SK-N-SH (cell line): ENCODE measurements around the gene RRP7A. TPM values are rescaled to one million over a fixed set of nuclear protein-coding genes. Genes with fewer than 3 reads are reported as not detected.

Source experiments
- CTCF ChIA-PET: fragments of 300-600, 350-600 bp; formaldehyde crosslinking; extraction: SDS; loops from one replicate; lab custom pipeline; 2021; lab: Yijun Ruan, JAX
- POLR2A ChIA-PET: fragments of 350-600 bp; sonication (Branson Sonifier 250); formaldehyde crosslinking; extraction: SDS; loops from one replicate; lab custom pipeline; 2020; ENCODE audit warnings: antibody characterized with exemption, inconsistent platforms; lab: Yijun Ruan, JAX
- DNase-seq: peaks from one replicate; pipeline ENCODE4 v3.0.0; 2012
- H2AFZ ChIP-seq: fragments of 200-600 bp; sonication (generic); 2 replicates; pipeline ENCODE4 v1.8.1; 2016; ENCODE audit warnings: antibody characterized with exemption, mild to moderate bottlenecking, low read depth
- H3F3A ChIP-seq: fragments of 200-600 bp; sonication (generic); replicated peaks from 2 replicates; pipeline ENCODE3; 2016; ENCODE audit warnings: antibody characterized with exemption, mild to moderate bottlenecking; ENCODE audit not compliant: insufficient read depth
- H3K27ac ChIP-seq, 2 experiments: fragments of 200-500 bp in 1 of 2; fragments of 200-600 bp in 1 of 2; sonication (Bioruptor generic) in 1 of 2; sonication (generic), shearing (Covaris generic) in 1 of 2; 2 replicates each; pipeline versions ENCODE4 v1.5.1 to v1.6.1; 2014 to 2016; ENCODE audit warnings: low read depth in 2 of 2, inconsistent platforms in 1 of 2, low read length in 1 of 2, mild to moderate bottlenecking in 1 of 2, mixed read lengths in 1 of 2
- H3K27me3 ChIP-seq: fragments of 200-600 bp; sonication (generic), shearing (Covaris generic); 2 replicates; pipeline ENCODE4 v1.6.1; 2016; ENCODE audit warnings: mixed run types; ENCODE audit not compliant: insufficient read depth
- H3K36me3 ChIP-seq, 2 experiments: fragments of 200-500 bp in 1 of 2; fragments of 200-600 bp in 1 of 2; sonication (Bioruptor generic) in 1 of 2; sonication (generic) in 1 of 2; replicated peaks in 1 of 2; 2 replicates each; pipeline versions ENCODE3 to v1.5.1; 2014 to 2016; ENCODE audit warnings: low read length in 1 of 2, mild to moderate bottlenecking in 1 of 2; ENCODE audit not compliant: insufficient read depth in 2 of 2, control insufficient read depth in 1 of 2
- H3K4me1 ChIP-seq, 2 experiments: fragments of 200-500 bp in 1 of 2; fragments of 200-600 bp in 1 of 2; sonication (Bioruptor generic) in 1 of 2; sonication (generic), shearing (Covaris generic) in 1 of 2; 2 replicates each; pipeline versions ENCODE4 v1.5.1 to v1.6.1; 2014 to 2016; ENCODE audit warnings: low read depth in 1 of 2, low read length in 1 of 2, mixed run types in 1 of 2; ENCODE audit not compliant: insufficient read depth in 2 of 2, control insufficient read depth in 1 of 2
- H3K4me2 ChIP-seq: fragments of 200-600 bp; sonication (generic), shearing (Covaris generic); 2 replicates; pipeline ENCODE4 v1.6.1; 2017; ENCODE audit warnings: mixed run types
- H3K4me3 ChIP-seq, 2 experiments: fragments of 200-500 bp in 1 of 2; fragments of 200-600 bp in 1 of 2; sonication (Bioruptor generic) in 1 of 2; sonication (generic), shearing (Covaris generic) in 1 of 2; 2 replicates each; pipeline versions ENCODE4 v1.5.1 to v1.8.1; 2014 to 2016; ENCODE audit warnings: low read depth in 2 of 2, inconsistent platforms in 1 of 2, low read length in 1 of 2, mild to moderate bottlenecking in 1 of 2, mixed read lengths in 1 of 2, moderate library complexity in 1 of 2
- H3K79me2 ChIP-seq: fragments of 200-600 bp; sonication (generic); 2 replicates; pipeline ENCODE4 v1.8.1; 2017; ENCODE audit warnings: mild to moderate bottlenecking; ENCODE audit not compliant: insufficient read depth
- H3K9ac ChIP-seq: fragments of 200-600 bp; sonication (generic); 2 replicates; pipeline ENCODE4 v1.6.1; 2017; ENCODE audit warnings: mixed run types
- H3K9me2 ChIP-seq: fragments of 200-600 bp; sonication (generic); 2 replicates; pipeline ENCODE4 v1.6.1; 2017; ENCODE audit warnings: mixed run types
- H3K9me3 ChIP-seq: fragments of 200-600 bp; sonication (generic); 2 replicates; pipeline ENCODE4 v1.6.1; 2017; ENCODE audit warnings: mixed run types, mild to moderate bottlenecking, moderate library complexity
- H4K20me1 ChIP-seq: fragments of 200-600 bp; sonication (generic); 2 replicates; pipeline ENCODE4 v1.6.1; 2017; ENCODE audit warnings: mild to moderate bottlenecking, mixed run types; ENCODE audit not compliant: insufficient read depth
- CHD2 ChIP-seq: fragments of 150-350 bp; IDR thresholded peaks from 2 replicates; pipeline ENCODE4 v1.6.1; 2018; ENCODE audit warnings: low read length; ENCODE audit not compliant: partially characterized antibody
- ELF1 ChIP-seq: IDR thresholded peaks from 2 replicates; pipeline ENCODE4 v1.4.0; 2012
- EP300 ChIP-seq, 2 experiments: IDR thresholded peaks; 2 replicates each; pipeline versions ENCODE4 v1.4.0 to v1.6.1; 2012; ENCODE audit warnings: borderline replicate concordance in 1 of 2, low read depth in 1 of 2, low read length in 1 of 2
- FOSL2 ChIP-seq: IDR thresholded peaks from 2 replicates; pipeline ENCODE4 v1.4.0; 2012; ENCODE audit warnings: low read depth, mild to moderate bottlenecking, moderate library complexity, borderline replicate concordance
- FOXJ3 ChIP-seq: sonication (generic); formaldehyde crosslinking; IDR thresholded peaks from 2 replicates; pipeline ENCODE4 v1.5.1; 2020; ENCODE audit warnings: mild to moderate bottlenecking, missing genetic modification reagents
- FOXM1 ChIP-seq: IDR thresholded peaks from 2 replicates; pipeline ENCODE4 v1.4.0; 2012; ENCODE audit warnings: low read depth, mild to moderate bottlenecking
- GABPA ChIP-seq: IDR thresholded peaks from 2 replicates; pipeline ENCODE4 v1.4.0; 2012; ENCODE audit warnings: low read depth, mild to moderate bottlenecking
- GATA2 ChIP-seq: sonication (generic); formaldehyde crosslinking; IDR thresholded peaks from 2 replicates; pipeline ENCODE4 v1.5.0; 2020; ENCODE audit warnings: mild to moderate bottlenecking, missing genetic modification reagents
- JUND ChIP-seq: IDR thresholded peaks from 2 replicates; pipeline ENCODE4 v1.4.0; 2012
- MEF2A ChIP-seq: IDR thresholded peaks from 2 replicates; pipeline ENCODE4 v1.4.0; 2012; ENCODE audit warnings: low read depth, borderline replicate concordance
- MXI1 ChIP-seq: IDR thresholded peaks from 2 replicates; pipeline ENCODE4 v1.6.1; 2012; ENCODE audit warnings: mild to moderate bottlenecking, low read depth, low read length, improper control_type of control experiment
- NFIC ChIP-seq: IDR thresholded peaks from 2 replicates; pipeline ENCODE4 v1.4.0; 2012; ENCODE audit warnings: borderline replicate concordance
- NRF1 ChIP-seq: IDR thresholded peaks from 2 replicates; pipeline ENCODE4 v1.6.1; 2012; ENCODE audit warnings: low read depth, mild to moderate bottlenecking, low read length
- RAD21 ChIP-seq: IDR thresholded peaks from 2 replicates; pipeline ENCODE4 v1.6.1; 2012; ENCODE audit warnings: mild to moderate bottlenecking, low read length
- SIN3A ChIP-seq: IDR thresholded peaks from 2 replicates; pipeline ENCODE4 v1.6.1; 2012; ENCODE audit warnings: low read depth, mild to moderate bottlenecking, low read length, moderate library complexity, borderline replicate concordance
- SMC3 ChIP-seq: IDR thresholded peaks from 2 replicates; pipeline ENCODE4 v1.6.1; 2012; ENCODE audit warnings: low read depth, low read length, improper control_type of control experiment
- YY1 ChIP-seq: IDR thresholded peaks from 2 replicates; pipeline ENCODE4 v1.4.0; 2012; ENCODE audit warnings: low read depth, mild to moderate bottlenecking
- WGBS: methylation state at CpG from one replicate; pipeline ENCODE4 v1.1.6; 2017; ENCODE audit warnings: low lambda C conversion rate; 5-methylcytosine and 5-hydroxymethylcytosine counted together
- polyA plus RNA-seq, 3 experiments: library from polyadenylated mRNA; depleted of rRNA; stranded (reverse); fragments of >200 nt; gene quantifications; 2 replicates each; pipeline ENCODE4 v1.2.3, GENCODE V29; 2012
- TF ChIP-seq, protein P1 (sequence below): IDR thresholded peaks from 2 replicates; pipeline ENCODE4; 2012
- TF ChIP-seq, protein P2 (sequence below): fragments of 150-350 bp; IDR thresholded peaks from 2 replicates; pipeline ENCODE4 v1.6.1; 2016; ENCODE audit warnings: mild to moderate bottlenecking, low read depth, low read length
- TF ChIP-seq, protein P3 (sequence below): fragments of 200-600 bp; sonication (generic); IDR thresholded peaks from 2 replicates; pipeline ENCODE4 v1.6.1; 2017; ENCODE audit warnings: antibody characterized with exemption, mild to moderate bottlenecking, moderate library complexity
- TF ChIP-seq, protein P4 (sequence below): IDR thresholded peaks from 2 replicates; pipeline ENCODE4 v1.4.0; 2012; ENCODE audit warnings: low read depth

RRP7A gene
- polyA plus RNA-seq, 1 of the 3 experiments (the other 2 are of a cell fraction) = 17.6 TPM

DNA sequence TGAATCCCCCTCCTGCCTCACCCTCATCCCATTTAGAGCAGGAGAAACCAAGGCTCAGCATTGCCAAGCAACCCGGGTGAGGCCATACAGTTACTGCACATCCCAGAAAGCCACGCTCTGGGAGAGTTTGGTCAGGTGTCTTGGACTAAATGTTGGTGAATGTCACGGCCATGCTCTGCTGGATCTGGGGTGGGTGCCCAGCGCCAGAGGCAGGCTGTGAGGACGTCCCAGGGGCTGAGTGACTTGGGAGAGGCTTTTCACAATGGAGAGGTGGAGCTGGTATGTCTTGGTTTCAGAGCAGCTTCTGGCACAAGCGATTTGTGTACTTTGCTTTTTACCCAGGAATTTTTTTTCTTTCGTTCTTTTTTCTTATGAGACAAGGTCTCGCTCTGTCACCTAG, 40.8 kb upstream of the RRP7A start:
- POLR2A ChIA-PET = interaction anchor here (0.5 kb wide), 1 partner anchor 22 kb away, joined by 3 read pairs; no protein-coding TSS in a partner anchor
- Histone ChIP-seq H3K9me2 (no peaks in the 10 kb centered on the region), H3K4me1 (peaks cover 0 to 13% of the 10 kb centered on the region in 2 experiments; a peak in 1 of 4 replicates), H4K20me1 (no peaks in the 10 kb centered on the region), H3K9ac (no peak overlapping the region), H3F3A (no peaks in the 10 kb centered on the region), H3K4me2 (no peak overlapping the region), H3K36me3 (no peaks in the 10 kb centered on the region), H3K9me3 (no peaks in the 10 kb centered on the region), H3K27ac (no peak overlapping the region), H3K27me3 (no peaks in the 10 kb centered on the region), H2AFZ (no peak overlapping the region), H3K4me3 (no peak overlapping the region), H3K79me2 (no peaks in the 10 kb centered on the region)
- WGBS = 93% methylated on average over 3 of the region's 8 CpGs
- CTCF ChIA-PET = interaction anchor here (0.7 to 1.5 kb wide), 2 partner anchors 9 to 15 kb away, joined by 3 to 6 read pairs; no protein-coding TSS in a partner anchor
- DNase-seq = no peak
- no peak for TF ChIP-seq FOSL2
- TF ChIP-seq GABPA = no peak
- no peak for TF ChIP-seq GATA2 (CRISPR knock-in tag)
- no peak for TF ChIP-seq FOXJ3 (CRISPR knock-in tag)
- no peak for TF ChIP-seq NFIC
- no peak for TF ChIP-seq FOXM1
- no peak for TF ChIP-seq MXI1
- no peak for TF ChIP-seq SIN3A
- TF ChIP-seq RAD21 = no peak
- TF ChIP-seq, protein P1, sequence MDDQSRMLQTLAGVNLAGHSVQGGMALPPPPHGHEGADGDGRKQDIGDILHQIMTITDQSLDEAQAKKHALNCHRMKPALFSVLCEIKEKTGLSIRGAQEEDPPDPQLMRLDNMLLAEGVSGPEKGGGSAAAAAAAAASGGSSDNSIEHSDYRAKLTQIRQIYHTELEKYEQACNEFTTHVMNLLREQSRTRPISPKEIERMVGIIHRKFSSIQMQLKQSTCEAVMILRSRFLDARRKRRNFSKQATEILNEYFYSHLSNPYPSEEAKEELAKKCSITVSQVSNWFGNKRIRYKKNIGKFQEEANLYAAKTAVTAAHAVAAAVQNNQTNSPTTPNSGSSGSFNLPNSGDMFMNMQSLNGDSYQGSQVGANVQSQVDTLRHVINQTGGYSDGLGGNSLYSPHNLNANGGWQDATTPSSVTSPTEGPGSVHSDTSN = no peak

DNA sequence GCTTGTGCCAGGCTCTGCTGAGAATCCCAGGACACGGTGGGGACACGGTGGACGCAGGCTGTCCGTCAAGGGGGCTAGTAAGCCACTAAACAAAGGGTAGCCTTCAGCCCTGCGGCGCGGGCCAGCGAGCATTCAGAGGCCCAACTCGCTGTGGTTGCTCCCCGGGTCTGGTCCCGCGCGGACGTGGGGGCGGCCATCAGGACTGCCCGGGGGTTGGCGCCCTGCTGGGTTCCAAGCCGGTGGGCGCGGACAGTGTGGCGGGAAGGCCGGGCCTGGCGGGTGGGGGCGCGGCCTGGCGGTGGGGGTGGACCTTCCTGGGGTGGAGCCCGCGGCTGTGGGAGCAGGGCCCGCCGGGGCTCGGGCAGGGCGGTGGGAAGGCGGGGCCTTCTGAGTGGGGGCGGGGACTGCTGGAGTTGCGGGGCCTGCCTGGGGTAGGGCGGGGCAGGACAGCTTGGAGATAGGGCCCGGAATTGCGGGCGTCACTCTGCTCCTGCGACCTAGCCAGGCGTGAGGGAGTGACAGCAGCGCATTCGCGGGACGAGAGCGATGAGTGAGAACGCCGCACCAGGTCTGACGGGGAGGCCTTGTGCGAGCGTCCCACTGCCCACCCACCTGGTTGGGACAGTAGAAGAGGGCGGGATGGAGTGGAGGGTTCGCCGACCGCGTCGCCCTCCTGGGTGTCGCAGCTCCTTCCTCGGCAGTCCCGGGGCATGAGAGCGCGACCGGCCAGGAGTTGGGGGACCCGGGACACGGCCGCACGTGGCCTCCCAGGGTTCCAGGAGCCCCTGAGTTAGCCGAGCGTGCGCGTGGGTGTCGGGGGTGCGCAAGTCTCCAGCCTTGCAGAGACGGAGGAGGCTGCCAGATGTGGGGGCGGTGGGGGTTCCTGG, 34.1 kb upstream of the RRP7A start, which contains the start of gene SERHL2:
Gene SERHL2, plus strand, starts transcription at position 482 of the 887 bp plus-strand sequence. Its CDS starts 65 bp downstream, at position 547.
- H2AFZ ChIP-seq = peak within 1 kb of the TSS; percentile 63
- H3K4me2 ChIP-seq = peak within 1 kb of the TSS; percentile 69
- H3K9me3 ChIP-seq = no peaks in the 10 kb centered on the region
- TF ChIP-seq, protein P2, sequence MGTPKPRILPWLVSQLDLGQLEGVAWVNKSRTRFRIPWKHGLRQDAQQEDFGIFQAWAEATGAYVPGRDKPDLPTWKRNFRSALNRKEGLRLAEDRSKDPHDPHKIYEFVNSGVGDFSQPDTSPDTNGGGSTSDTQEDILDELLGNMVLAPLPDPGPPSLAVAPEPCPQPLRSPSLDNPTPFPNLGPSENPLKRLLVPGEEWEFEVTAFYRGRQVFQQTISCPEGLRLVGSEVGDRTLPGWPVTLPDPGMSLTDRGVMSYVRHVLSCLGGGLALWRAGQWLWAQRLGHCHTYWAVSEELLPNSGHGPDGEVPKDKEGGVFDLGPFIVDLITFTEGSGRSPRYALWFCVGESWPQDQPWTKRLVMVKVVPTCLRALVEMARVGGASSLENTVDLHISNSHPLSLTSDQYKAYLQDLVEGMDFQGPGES = no peak
- TF ChIP-seq SMC3 (no peak), ELF1 (no peak), NRF1 (no peak), CHD2 (no peak), JUND (no peak), EP300 (IDR thresholded peaks at IDR 0.05; ENCODE audit: borderline replicate concordance in 1 of 2, low read depth in 1 of 2, low read length in 1 of 2) (no peak), RAD21 (no peak), YY1 (no peak), MEF2A (no peak), NFIC (no peak)
- TF ChIP-seq, protein P3, sequence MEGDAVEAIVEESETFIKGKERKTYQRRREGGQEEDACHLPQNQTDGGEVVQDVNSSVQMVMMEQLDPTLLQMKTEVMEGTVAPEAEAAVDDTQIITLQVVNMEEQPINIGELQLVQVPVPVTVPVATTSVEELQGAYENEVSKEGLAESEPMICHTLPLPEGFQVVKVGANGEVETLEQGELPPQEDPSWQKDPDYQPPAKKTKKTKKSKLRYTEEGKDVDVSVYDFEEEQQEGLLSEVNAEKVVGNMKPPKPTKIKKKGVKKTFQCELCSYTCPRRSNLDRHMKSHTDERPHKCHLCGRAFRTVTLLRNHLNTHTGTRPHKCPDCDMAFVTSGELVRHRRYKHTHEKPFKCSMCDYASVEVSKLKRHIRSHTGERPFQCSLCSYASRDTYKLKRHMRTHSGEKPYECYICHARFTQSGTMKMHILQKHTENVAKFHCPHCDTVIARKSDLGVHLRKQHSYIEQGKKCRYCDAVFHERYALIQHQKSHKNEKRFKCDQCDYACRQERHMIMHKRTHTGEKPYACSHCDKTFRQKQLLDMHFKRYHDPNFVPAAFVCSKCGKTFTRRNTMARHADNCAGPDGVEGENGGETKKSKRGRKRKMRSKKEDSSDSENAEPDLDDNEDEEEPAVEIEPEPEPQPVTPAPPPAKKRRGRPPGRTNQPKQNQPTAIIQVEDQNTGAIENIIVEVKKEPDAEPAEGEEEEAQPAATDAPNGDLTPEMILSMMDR = no peak
- TF ChIP-seq, protein P4, sequence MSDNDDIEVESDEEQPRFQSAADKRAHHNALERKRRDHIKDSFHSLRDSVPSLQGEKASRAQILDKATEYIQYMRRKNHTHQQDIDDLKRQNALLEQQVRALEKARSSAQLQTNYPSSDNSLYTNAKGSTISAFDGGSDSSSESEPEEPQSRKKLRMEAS = no peak
- no peaks in the 10 kb centered on the region for H3K9me2 ChIP-seq
- H3K27me3 ChIP-seq = no peaks in the 10 kb centered on the region
- POLR2A ChIA-PET = no interaction called here
- H3K4me3 ChIP-seq = peak within 1 kb of the TSS; percentile 37 to 45; a peak in 3 of 4 replicates
- H3K79me2 ChIP-seq = no peaks in the 10 kb centered on the region
- H4K20me1 ChIP-seq = no peaks in the 10 kb centered on the region
- H3K4me1 ChIP-seq = no peaks in the 10 kb centered on the region; a peak in 1 of 4 replicates
- H3K9ac ChIP-seq = 0 out of 2 replicates have a peak within 1 kb of the TSS, but pooled peaks have one; percentile 36
- no peaks in the 10 kb centered on the region for H3K36me3 ChIP-seq
- H3K27ac ChIP-seq = no peak within 1 kb of the TSS
- DNase-seq = peak; percentile 90
- CTCF ChIA-PET = no interaction called here
- WGBS = 23% methylated on average over 22 of the region's 75 CpGs
- no peaks in the 10 kb centered on the region for H3F3A ChIP-seq
